Activated CD8-positive, alpha-beta memory T cell treated with anti-CD3 and anti-CD28 coated beads for 4 hours (primary cell): Measurements from ENCODE around the gene NMUR1.
"Not testable (repeated sequence)": the region's sequence is repeated elsewhere in the genome, so short reads cannot be mapped to it uniquely, and the experiment has no call there.

Source experiments
- DNase-seq, 2 donors: peaks; one replicate each; pipeline ENCODE4 v3.0.0-alpha.2; 2020; ENCODE audit warnings: low read depth in 2 of 2

The NMUR1 gene, protein sequence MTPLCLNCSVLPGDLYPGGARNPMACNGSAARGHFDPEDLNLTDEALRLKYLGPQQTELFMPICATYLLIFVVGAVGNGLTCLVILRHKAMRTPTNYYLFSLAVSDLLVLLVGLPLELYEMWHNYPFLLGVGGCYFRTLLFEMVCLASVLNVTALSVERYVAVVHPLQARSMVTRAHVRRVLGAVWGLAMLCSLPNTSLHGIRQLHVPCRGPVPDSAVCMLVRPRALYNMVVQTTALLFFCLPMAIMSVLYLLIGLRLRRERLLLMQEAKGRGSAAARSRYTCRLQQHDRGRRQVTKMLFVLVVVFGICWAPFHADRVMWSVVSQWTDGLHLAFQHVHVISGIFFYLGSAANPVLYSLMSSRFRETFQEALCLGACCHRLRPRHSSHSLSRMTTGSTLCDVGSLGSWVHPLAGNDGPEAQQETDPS

DNA sequence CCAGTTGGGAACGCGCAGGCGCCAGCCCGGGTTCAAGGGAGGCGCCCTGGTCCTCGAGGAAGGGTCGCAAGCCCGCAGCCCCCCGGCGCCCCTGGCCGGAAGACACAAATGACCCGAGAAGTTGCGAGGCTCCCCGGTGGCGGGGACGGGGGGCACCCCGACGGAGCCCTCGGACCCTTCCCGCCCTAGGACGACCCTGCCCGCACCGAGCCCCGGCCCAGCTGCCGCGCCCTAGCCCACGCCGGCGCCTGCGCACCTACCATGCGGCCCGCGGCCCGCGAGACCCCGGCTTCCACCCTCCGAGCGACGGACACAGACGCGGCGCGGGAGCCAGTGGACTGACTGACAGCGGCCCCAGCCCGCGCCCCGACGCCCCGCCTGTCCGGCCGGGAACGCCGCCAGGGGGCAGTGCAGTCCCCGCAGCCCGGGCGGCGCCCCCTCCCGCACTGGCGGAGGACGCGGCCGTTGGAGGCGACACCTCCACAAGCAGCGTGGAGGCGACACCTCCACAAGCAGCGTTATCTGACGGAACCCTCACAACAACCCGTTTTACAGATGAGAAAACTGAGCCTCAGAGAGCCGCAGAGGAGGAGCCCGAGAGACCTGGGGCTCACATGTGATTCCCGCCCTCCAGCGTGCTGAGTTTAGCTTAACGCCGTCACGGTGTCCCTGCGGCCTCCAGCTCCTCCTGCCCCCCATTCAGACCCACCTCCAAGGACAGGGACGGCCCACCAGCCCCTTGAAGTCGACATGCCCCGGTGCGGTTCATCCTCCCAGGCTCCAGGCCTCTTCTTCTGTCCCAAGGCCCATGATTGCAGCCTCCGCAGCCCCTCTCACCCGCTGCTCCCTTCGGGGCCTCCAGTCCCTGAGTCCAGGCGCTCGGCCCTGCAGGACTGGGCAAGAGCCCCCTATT is at the start of gene NMUR1:
NMUR1 (minus strand) TSS at position 347 of the 913 bp plus-strand sequence; CDS start at position 263, 84 bp downstream.
- DNase-seq: peak; percentile 44 to 49

DNA sequence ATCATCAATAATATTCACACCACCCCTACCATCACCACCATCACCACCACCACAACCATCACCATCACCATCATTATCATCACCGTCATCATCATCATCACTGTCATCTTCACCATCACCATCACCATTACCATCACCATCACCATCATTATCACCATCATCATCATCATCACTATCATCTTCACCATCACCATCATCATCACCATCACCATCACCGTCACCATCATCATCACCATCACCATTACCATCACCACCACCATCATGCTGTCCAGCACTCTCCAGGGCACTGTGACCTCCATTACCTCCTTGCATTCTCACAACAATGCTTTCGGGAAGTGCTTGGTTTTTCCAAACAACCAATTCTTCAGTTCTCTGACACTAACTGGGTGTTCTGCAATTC is 49.3 kb upstream of the NMUR1 start:
- no peak for DNase-seq

DNA sequence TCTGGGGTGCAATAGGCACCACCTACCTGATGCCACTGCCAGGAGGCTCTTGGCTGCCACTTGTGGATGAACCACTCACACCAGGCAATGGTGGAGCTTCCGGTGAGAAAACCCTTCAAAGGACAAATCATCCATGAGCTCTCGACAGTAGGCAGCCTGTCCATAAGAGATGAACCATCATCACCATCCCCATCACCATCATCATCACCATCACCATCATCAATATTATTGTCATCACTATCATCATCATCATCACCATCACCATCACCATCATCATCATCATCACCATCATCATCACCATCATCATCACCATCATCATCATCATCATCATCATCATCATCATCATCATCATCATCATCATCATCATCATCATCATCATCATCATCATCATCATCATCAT is 48.4 kb upstream of the NMUR1 start:
- not testable (repeated sequence) for DNase-seq

DNA sequence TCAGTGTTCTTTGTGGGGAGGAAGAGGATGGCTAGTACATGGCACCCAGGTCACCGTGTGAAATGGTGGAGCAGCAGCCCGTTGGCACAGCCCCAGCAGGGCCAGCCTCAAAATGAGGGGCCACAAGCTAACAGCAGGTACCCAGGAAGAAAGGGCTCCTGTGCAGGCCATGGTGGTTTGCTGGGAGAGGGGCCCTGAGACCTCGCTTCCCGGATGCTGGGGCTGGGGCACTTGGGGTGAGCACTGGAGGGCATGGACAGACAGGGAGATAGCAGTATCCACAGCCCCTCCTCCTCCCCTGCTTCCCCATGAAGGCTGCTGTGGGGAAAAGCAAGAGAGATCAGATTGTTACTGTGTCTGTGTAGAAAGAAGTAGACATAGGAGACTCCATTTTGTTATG is 46.2 kb upstream of the NMUR1 start:
- no peak for DNase-seq

DNA sequence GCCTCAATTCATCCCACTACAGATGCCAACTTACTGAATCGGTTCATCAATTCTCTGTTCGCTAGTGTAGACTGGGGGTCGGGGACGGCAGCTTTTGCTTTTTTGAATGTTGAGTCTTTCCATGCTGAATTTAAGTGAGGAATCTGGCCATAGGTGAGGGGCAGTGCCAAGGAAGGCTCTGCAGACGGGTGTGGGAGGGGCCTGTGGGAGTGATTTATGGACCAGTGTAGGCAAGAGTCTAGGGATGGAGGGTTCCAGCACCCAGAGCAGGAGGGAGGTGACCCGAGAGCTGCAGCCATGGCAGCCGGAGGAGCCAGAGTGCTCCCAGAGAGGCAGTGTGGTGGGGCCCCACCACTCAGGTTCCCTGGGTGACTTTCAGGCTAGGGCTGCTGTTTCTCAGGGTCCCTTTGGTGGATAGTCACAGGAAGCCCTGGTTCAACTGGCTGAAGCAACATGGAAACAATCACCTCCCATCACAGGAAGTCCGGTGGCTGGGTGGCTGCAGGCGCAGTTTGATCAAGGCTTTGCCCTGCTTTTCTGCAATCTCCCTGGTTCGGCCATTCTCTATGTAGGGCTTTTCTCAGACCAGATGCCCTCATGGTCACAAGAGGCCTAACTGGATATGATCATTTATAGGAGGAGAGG is 45.5 kb upstream of the NMUR1 start:
- DNase-seq: no peak

DNA sequence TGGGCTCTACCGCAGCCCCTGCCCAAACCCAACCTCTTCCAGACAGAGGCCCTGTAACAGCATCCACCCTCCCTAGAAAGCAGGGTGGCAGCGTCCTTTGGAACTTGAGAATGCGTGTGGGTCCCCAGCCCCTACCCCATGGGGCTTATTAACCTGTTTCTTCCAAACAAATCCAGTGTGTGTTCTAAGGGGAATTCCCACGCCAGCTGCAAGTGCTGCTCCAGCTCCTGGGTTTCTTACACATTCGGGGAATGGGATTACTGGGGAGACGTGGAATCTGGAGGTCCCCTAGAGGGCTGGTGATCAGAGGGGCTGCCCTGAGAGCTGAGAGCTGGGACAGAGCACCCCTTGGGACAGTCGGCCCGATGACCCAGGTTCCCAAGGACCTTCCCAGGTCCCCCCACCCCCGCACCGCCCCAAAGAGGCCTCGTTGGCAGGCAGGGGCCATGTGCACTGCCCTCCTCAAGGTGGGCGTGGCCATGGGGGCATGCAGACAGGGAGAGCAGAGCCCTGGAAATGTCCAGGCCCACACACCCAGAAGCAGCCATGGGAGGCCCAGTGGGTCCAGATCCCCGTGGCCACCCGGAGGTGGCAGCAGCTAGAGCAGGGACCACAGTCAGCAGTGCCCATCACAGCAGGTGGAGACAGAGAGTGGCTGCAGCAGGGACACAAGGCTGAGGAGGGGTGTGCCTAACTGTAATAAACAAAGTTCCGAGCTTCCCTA is 43.6 kb upstream of the NMUR1 start:
- no peak for DNase-seq

DNA sequence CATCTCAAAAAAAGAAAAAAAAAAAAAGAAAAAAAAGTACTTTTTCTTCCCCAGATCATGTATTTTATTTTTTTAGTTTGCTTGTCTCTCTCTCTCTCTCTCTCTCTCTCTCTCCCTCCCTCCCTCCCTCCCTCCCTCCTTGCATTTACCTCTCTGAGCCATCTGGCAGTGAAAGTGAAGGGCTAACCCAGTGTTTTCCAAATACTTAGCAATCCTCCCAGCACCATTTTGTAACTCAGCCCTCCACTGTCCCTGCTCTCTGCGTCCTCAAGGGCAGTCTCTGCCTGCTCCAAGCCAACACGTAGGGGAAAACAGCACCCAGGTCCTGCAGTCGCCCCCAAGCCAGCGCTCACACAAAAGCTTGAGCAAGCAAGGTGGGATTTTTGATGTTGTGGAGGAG is 42.9 kb upstream of the NMUR1 start:
- no peak for DNase-seq

DNA sequence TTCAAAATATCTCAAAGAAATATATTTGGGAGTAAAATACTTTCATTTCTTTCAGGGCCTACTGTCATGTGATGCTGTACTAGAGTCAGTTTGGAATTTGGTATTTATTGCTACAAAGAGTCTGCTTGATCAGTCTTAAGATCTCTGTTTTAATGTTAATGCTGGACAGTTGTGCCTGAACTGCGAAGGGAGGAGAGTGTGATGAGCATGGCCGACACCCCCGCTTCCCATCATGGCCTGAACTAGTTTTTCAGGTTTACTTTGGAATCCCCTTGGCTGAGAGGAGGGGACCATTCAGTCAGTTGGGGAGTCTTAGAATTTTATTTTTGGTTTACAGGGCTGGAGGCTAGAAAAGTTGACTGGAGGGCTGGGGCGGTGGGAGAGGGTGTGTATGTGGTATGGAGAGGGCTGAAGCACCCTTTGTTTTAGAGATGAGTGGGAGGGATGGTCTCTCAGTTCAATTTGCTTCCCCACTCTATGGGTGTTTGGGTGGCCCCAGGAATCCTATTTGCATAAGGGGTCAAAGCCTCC is 41.5 kb upstream of the NMUR1 start:
- DNase-seq: no peak

DNA sequence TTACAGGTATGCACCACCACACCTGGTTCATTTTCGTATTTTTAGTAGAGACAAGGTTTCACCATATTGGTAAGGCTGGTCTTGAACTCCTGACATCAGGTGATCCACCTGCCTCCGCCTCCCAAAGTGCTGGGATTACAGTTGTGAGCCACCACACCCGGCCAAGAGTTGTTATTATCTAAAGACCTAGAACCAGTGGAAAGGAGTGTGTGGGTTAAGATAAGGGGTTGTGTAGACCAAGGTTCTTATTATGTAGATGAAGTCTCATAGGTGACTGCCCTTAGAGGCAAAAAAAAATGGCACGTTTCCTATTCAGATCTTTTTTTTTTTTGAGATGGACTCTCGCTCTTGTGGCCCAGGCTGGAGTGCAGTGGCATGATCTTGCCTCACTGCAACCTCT is 40.7 kb upstream of the NMUR1 start:
- DNase-seq: not testable (repeated sequence)

DNA sequence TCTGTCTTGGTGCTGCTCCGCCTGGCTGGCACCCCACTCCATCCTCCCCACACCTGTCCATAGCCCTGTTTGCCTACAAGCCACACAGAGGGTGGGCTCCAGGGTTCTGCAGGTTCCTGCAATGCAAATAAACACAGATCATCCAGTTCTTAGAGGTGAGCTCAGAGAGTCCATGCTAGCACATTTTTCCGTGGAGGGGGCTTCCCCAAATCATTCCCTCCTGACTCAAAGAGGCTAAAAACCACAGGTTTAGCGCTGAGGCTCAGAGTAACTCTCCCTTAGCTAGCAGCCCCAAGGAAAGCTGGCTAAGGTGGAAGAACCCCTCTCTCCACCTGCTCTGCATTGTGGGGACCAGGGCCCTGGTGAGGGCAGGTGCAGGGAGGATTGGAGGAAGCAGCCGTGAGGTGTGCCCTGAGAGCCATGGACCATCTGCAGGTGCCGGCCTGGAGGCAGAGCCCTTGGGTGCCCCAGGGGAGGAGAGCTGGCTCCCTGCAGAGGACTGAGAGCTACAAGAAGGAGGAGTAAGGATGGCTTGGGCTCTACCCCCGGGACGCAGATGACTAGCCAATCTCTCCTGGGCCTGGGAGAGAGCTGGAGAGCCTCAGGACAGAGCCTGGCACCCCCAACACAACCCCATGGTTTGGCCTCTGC is 38.7 kb upstream of the NMUR1 start:
- DNase-seq: no peak

DNA sequence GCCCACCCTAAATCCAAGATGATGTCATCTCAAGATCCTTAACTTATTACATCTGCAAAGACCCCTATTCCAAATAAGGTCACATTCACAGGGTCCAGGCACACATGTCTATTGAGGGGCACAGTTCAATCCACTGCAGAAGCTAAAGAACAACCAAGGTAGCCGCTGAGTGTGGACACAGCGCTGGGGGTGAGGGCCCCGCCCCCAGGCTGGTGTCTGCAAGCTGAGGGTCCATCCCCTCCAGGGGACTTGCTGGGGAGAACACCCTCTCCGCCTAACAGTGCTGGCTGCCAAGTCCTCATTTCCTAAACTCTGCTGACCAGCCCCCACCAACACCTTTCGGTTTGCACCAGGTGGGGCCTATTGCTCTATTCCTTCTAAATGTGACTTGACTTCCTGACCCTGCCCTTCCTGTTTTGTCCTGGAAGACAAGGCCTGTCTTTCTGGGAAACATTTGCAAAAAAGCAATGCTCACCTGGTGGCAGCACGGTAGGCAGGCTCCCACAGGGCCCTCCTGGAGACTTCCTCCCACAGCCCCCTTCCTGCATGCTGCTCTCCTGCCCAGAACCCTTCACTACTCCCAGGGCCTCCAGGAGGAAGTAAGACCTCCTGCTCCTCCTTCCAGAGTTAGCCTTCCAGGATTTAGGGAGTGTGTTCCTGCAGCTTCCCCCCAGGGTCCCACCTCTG is 38.0 kb upstream of the NMUR1 start:
- no peak for DNase-seq

DNA sequence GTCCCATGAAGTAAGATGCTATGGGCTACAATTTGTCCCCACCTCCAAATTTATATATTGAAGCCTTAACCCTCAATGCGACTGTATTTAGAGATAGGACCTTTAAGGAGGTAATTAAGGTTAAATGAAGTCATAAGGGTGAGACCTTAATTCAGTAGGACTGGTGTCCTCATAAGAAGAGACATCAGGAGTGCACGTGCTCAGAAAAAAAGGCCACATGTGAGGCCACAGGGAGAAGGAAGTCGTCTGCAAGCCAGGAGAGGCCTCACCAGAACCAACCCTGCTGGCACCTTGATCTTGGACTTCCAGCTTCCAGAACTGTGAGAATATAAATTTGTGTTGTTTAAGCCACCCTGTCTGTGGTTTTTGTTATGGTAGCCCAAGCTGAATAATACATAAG is 36.9 kb upstream of the NMUR1 start:
- DNase-seq: no peak

DNA sequence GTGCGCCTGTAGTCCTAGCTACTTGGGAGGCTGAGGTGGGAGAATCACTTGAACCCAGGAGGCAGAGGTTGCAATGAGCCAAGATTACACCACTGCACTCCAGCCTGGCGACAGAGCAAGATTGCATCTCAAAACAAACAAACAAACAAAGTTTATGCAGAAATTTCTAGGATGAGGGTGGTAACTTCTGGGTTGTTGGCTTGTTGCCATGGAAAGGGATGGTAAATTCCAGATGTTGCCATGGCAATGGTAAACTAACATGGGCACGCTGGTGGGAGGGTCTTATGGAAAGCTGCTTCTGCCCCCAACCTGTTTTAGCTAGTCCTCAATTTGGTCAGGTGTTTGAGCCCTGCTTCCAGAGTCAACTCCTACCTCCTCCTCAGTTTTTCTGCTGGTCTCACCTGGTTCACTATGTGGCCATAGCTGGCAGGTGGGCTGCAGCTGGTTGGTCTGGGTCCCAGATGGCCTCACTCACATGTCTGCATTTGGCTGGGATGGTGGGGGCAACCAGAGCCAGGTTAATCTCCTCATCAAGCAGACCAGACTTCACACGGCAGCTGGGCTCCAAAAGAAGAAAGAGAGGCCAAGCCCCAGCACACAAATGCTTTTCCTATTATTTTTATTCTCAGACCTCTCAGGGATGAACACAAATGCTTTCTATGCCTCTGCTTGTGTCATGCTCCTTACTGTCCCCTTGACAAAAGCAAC is 35.8 kb upstream of the NMUR1 start:
- DNase-seq: no peak

DNA sequence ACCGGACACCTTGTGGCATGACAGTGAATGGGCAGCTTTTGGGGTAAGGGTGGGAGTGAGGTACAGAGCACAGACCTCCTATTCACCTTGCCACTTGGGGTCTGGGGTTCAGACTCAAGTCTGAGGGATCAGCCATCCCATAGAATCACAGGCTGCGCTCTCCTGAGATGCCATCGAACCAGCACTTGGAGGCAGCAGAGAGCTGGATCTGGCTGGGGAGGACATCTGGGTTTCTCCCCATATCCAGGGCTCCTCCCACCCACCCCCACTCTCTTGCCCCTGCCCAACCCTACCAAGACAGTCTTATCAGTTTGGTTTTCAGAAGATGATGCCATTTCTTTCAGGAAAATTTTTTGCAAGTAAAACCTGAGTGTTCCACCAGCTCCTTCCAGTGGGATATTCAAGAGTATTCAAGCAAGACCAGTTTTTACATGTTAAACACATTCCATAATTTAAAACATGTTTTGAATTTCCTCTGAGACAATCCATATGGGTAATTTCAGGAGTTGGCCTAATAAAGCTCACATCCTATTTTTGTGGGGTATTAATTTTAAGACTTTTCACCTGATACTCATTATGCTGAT is 33.2 kb upstream of the NMUR1 start:
- no peak for DNase-seq

DNA sequence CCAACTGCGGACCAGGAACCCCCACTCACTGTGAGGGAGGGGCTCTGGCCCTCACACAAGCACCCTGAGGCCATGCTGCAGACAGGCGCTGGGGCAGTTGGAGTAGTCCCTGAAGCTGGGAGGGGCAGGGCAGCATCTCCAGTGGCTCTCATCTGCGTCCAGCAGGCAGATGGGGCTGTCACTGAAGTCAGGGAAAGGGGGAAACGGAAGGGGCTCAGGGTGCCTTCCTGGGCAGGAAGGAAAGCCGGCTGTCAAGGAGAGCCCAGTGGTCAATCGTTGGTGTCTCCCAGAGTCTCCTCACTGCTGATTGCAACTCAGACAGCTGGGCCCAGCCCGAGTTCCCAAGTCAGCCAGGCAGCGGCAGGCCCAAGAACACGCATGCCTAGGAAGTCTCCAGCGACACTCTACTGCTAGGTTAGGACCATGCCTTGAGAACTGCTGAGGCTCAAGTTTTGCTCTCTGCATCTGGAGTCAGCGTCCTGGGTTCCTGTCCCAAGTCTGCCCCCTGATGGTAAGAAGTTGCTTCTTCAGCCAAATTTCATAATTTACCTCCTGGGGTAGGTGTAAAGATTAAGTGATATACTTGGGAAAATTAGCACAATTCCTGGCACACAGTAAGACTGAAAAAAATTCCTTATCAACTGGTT is 27.4 kb upstream of the NMUR1 start:
- DNase-seq: peak in 1 of 2 donors; percentile 39

DNA sequence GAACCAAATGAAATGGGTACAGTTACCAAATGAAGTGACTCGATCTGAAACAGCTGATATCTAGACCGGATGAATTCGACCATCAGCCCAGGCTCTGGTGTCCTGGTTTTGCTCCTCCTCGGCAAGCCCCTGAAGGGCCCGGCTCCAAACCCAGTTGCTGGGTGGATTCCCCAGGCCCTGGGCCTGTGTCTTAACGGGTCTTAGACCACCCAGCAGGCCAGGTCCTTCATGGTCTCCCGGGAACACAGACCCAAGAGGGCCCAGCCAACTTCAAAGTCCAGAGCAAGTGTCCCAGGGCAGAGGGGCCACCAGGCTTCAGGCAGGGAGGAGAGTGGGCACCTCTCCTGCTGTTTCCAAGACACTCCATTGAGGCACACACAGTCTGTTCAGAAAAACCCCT is 26.7 kb upstream of the NMUR1 start:
- DNase-seq: no peak

DNA sequence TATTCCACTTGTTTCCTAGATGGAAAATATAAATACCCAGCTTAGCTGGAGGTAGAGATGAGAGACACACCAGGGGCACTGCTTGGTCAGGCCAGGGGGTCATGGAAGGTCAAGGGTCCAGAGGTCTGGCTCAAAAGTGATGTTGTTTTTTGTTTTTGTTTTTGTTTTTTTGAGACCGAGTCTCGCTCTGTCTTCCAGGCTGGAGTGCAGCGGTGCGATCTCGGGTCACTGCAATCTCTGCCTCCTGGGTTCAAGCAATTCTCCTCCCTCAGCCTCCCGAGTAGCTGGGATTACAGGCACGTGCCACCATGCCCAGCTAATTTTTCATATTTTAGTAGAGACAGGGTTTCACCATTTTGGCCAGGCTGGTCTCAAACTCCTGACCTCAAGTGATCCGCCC is 26.3 kb upstream of the NMUR1 start:
- not testable (repeated sequence) for DNase-seq

DNA sequence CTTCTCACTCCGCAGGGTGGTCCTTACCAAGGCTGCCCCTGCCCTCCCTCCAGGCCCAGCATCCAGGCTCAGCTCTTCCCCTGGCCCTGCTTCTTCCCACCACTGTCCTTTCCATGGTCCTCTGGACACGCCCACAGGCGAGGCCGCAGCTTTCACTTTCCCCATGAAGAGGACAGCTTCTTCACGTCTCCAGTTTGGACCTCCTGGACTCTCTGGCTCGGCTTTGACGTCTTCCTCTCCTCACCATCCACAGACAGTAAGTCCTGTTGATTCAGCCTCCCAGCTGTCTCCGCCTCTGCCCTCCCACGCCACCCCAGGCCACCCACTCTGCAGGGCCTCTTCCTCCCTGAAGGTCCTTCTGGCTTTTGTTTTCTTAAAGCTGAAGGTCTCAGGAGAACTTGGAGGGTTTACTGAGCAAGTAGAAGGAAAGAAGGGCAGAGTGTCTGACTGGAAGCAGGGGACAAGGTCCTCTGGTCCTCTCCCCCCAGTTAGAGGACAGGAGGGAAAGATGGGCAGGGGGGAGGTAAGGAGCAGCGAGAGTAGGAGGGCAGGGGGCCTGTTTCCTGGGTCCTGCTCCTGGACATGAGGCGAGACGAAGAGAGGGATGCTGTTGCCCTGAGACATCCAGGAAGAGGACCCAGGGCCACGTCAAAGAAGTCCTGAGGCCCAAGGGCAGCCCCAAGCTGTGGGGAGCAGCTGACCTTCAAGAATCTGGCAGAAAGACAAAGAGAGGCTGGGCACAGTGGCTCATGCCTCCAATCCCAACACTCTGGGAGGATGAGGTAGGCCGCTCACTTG is 24.7 kb upstream of the NMUR1 start:
- no peak for DNase-seq
